Measurements from ENCODE around the gene CAMTA1.

The CAMTA1 gene

GRCh38 chr1:7388141-7388487 lies 602.9 kb downstream of the CAMTA1 start:
- TF ChIP-seq PKNOX1 (IDR thresholded peaks at IDR 0.05) (no peak), FOXA1 (IDR thresholded peaks at IDR 0.05) (no peak), NFRKB (IDR thresholded peaks at IDR 0.05) (no peak), CTBP1 (IDR thresholded peaks at IDR 0.05; ENCODE audit: borderline replicate concordance) (no peak), SUZ12 (IDR thresholded peaks at IDR 0.05) (no peak), FOXM1 (IDR thresholded peaks at IDR 0.05; ENCODE audit: borderline replicate concordance) (no peak)
- CTCF ChIA-PET: no interaction called here

GRCh38 chr1:7388488-7389185 lies 603.4 kb downstream of the CAMTA1 start:
- CTCF ChIA-PET: no interaction called here
- no peak for TF ChIP-seq CTBP1 (IDR thresholded peaks at IDR 0.05; ENCODE audit: borderline replicate concordance)
- TF ChIP-seq TARDBP (IDR thresholded peaks at IDR 0.05): no peak
- no peak for TF ChIP-seq PKNOX1 (IDR thresholded peaks at IDR 0.05)
- no peak for TF ChIP-seq FOXA1 (IDR thresholded peaks at IDR 0.05)
- TF ChIP-seq LEF1 (IDR thresholded peaks at IDR 0.05; ENCODE audit: borderline replicate concordance): no peak
- TF ChIP-seq BHLHE40 (IDR thresholded peaks at IDR 0.05; ENCODE audit: borderline replicate concordance): no peak
- TF ChIP-seq NFRKB (IDR thresholded peaks at IDR 0.05): no peak
- no peak for TF ChIP-seq HDGF (IDR thresholded peaks at IDR 0.05; ENCODE audit: borderline replicate concordance)
- TF ChIP-seq FOXK2 (IDR thresholded peaks at IDR 0.05): no peak
- no peak for TF ChIP-seq ZNF384 (IDR thresholded peaks at IDR 0.05)
- TF ChIP-seq SUZ12 (IDR thresholded peaks at IDR 0.05): no peak
- POLR2A ChIA-PET: no interaction called here
- no peak for DNase-seq (ENCODE audit: extremely low spot score)

More at GRCh38 chr1:7388141-7388487, 602.9 kb downstream of the CAMTA1 start:
- no peak for DNase-seq (ENCODE audit: extremely low spot score)
- POLR2A ChIA-PET: no interaction called here

- no peak for DNase-seq (ENCODE audit: extremely low spot score)
- POLR2A ChIA-PET: no interaction called here
- no peak for TF ChIP-seq CTBP1 (IDR thresholded peaks at IDR 0.05; ENCODE audit: borderline replicate concordance)
- CTCF ChIA-PET: no interaction called here
These were observed 604.1 kb downstream of the CAMTA1 start for GRCh38 chr1:7389201-7389905.

GRCh38 chr1:7389906-7390603 lies 604.8 kb downstream of the CAMTA1 start:
- no peak for DNase-seq (ENCODE audit: extremely low spot score)
- POLR2A ChIA-PET: no interaction called here
- no peak for TF ChIP-seq PKNOX1 (IDR thresholded peaks at IDR 0.05)
- no peak for TF ChIP-seq FOXA1 (IDR thresholded peaks at IDR 0.05)
- TF ChIP-seq FOXK2 (IDR thresholded peaks at IDR 0.05): no peak
- TF ChIP-seq TARDBP (IDR thresholded peaks at IDR 0.05): no peak
- TF ChIP-seq SP1 (IDR thresholded peaks at IDR 0.05): no peak
- TF ChIP-seq BHLHE40 (IDR thresholded peaks at IDR 0.05; ENCODE audit: borderline replicate concordance): no peak
- no peak for TF ChIP-seq ARNT (IDR thresholded peaks at IDR 0.05)
- no peak for TF ChIP-seq ZNF384 (IDR thresholded peaks at IDR 0.05)
- TF ChIP-seq FOXM1 (IDR thresholded peaks at IDR 0.05; ENCODE audit: borderline replicate concordance): no peak
- no peak for TF ChIP-seq NFRKB (IDR thresholded peaks at IDR 0.05)
- no peak for TF ChIP-seq ELF4 (IDR thresholded peaks at IDR 0.05)
- TF ChIP-seq L3MBTL2 (conservative IDR thresholded peaks at IDR 0.05): no peak
- CTCF ChIA-PET: no interaction called here

- ChIA-PET POLR2A (no interaction called here), CTCF (no interaction called here)
- TF ChIP-seq ARNT (IDR thresholded peaks at IDR 0.05) (no peak), SUZ12 (IDR thresholded peaks at IDR 0.05) (no peak), LEF1 (IDR thresholded peaks at IDR 0.05; ENCODE audit: borderline replicate concordance) (no peak), FOXK2 (IDR thresholded peaks at IDR 0.05) (no peak)
- DNase-seq (ENCODE audit: extremely low spot score): no peak
These were observed 605.3 kb downstream of the CAMTA1 start for GRCh38 chr1:7390604-7391000.

- DNase-seq (ENCODE audit: extremely low spot score): no peak
- no peak for TF ChIP-seq FOXM1 (IDR thresholded peaks at IDR 0.05; ENCODE audit: borderline replicate concordance)
- no peak for TF ChIP-seq TARDBP (IDR thresholded peaks at IDR 0.05)
- TF ChIP-seq ARNT (IDR thresholded peaks at IDR 0.05): no peak
- no peak for TF ChIP-seq ZNF384 (IDR thresholded peaks at IDR 0.05)
- TF ChIP-seq L3MBTL2 (conservative IDR thresholded peaks at IDR 0.05): no peak
- no peak for TF ChIP-seq BHLHE40 (IDR thresholded peaks at IDR 0.05; ENCODE audit: borderline replicate concordance)
- ChIA-PET POLR2A (no interaction called here), CTCF (no interaction called here)
These were observed 607.9 kb downstream of the CAMTA1 start for GRCh38 chr1:7393136-7393535.

GRCh38 chr1:7395251-7395650 lies 610.0 kb downstream of the CAMTA1 start:
- ChIA-PET CTCF (no interaction called here), POLR2A (no interaction called here)
- DNase-seq (ENCODE audit: extremely low spot score): no peak
- TF ChIP-seq HDGF (IDR thresholded peaks at IDR 0.05; ENCODE audit: borderline replicate concordance) (no peak), FOXM1 (IDR thresholded peaks at IDR 0.05; ENCODE audit: borderline replicate concordance) (no peak)
